ENCODE measurements around the gene ZNF331.

The ZNF331 gene

DNA sequence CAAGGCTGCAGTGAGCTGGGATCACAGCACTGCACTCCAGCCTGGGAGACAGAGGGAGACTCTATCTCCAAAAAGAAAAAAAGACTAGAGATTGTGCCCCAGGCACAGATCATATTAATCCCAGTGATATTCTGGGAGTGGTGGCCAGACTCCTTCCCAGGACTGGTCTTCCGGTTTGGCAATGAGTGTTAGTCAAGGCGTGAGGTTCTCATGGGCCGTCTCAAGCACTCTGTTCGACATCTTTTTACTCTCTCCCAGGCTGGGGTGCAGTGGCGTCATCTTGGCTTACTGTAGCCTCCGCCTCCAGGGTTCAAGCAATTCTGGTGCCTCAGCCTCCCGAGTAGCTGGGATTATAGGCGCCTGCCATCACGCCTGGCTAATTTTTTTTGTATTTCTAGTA is 88.5 kb downstream of the ZNF331 start:
- Histone ChIP-seq H3K27ac (ENCODE audit: low read depth, low read length) (no peak overlapping the region), H3F3A (ENCODE audit: insufficient read depth) (no peaks in the 10 kb centered on the region), H3K79me2 (ENCODE audit: insufficient read depth, low read length) (no peaks in the 10 kb centered on the region), H3K9ac (ENCODE audit: low read length) (no peak overlapping the region), H3K27me3 (ENCODE audit: low read length) (no peaks in the 10 kb centered on the region), H3K4me2 (ENCODE audit: low read depth, low read length, poor library complexity, severe bottlenecking) (no peak overlapping the region), H3K9me2 (replicated peaks; ENCODE audit: insufficient read depth, low read length) (no peaks in the 10 kb centered on the region), H3K9me3 (ENCODE audit: insufficient read depth, low read length) (no peaks in the 10 kb centered on the region), H2AFZ (ENCODE audit: low read depth, low read length, severe bottlenecking) (no peak overlapping the region), H3K36me3 (ENCODE audit: low read length) (no peaks in the 10 kb centered on the region), H3K4me3 (ENCODE audit: insufficient read depth, low read length, poor library complexity, severe bottlenecking) (no peak overlapping the region), H4K20me1 (ENCODE audit: low read depth, low read length) (no peaks in the 10 kb centered on the region)
- TF ChIP-seq EZH2phosphoT487 (conservative IDR thresholded peaks at IDR 0.05; ENCODE audit: low read length) = no peak
- TF ChIP-seq, protein P1, sequence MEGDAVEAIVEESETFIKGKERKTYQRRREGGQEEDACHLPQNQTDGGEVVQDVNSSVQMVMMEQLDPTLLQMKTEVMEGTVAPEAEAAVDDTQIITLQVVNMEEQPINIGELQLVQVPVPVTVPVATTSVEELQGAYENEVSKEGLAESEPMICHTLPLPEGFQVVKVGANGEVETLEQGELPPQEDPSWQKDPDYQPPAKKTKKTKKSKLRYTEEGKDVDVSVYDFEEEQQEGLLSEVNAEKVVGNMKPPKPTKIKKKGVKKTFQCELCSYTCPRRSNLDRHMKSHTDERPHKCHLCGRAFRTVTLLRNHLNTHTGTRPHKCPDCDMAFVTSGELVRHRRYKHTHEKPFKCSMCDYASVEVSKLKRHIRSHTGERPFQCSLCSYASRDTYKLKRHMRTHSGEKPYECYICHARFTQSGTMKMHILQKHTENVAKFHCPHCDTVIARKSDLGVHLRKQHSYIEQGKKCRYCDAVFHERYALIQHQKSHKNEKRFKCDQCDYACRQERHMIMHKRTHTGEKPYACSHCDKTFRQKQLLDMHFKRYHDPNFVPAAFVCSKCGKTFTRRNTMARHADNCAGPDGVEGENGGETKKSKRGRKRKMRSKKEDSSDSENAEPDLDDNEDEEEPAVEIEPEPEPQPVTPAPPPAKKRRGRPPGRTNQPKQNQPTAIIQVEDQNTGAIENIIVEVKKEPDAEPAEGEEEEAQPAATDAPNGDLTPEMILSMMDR (IDR thresholded peaks at IDR 0.05; ENCODE audit: insufficient read depth, low read length, poor library complexity, severe bottlenecking) = no peak

DNA sequence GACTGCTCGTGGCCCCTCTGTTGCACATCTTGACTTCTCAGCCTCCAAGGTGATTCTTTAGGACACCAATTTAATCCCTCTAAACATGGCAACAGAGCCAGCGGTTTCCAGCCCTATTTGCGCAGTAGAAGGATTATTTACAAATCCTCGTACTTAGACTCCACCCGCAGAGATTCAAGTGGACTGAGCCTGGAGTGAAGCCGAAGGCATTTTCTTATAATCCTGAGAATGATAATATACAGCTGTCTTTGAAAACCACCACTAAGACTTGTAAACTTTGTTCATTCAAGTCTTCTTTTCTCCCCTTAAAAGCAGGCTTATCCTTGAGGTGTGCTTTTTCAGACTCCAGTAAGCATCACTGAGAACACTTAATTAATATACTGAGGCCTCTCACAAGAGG is 89.0 kb downstream of the ZNF331 start:
- no peak overlapping the region for H3K4me3 ChIP-seq (ENCODE audit: insufficient read depth, low read length, poor library complexity, severe bottlenecking)
- H3K27me3 ChIP-seq (ENCODE audit: low read length) = no peaks in the 10 kb centered on the region
- H3K27ac ChIP-seq (ENCODE audit: low read depth, low read length) = no peak overlapping the region
- no peaks in the 10 kb centered on the region for H3F3A ChIP-seq (ENCODE audit: insufficient read depth)
- H4K20me1 ChIP-seq (ENCODE audit: low read depth, low read length) = no peaks in the 10 kb centered on the region
- H3K9me2 ChIP-seq (replicated peaks; ENCODE audit: insufficient read depth, low read length) = no peaks in the 10 kb centered on the region
- H3K79me2 ChIP-seq (ENCODE audit: insufficient read depth, low read length) = no peaks in the 10 kb centered on the region
- H2AFZ ChIP-seq (ENCODE audit: low read depth, low read length, severe bottlenecking) = no peak overlapping the region
- H3K36me3 ChIP-seq (ENCODE audit: low read length) = no peaks in the 10 kb centered on the region
- no peak overlapping the region for H3K9ac ChIP-seq (ENCODE audit: low read length)
- TF ChIP-seq EZH2phosphoT487 (conservative IDR thresholded peaks at IDR 0.05; ENCODE audit: low read length) = no peak
- TF ChIP-seq, protein P1 (IDR thresholded peaks at IDR 0.05; ENCODE audit: insufficient read depth, low read length, poor library complexity, severe bottlenecking) = no peak
- no peaks in the 10 kb centered on the region for H3K9me3 ChIP-seq (ENCODE audit: insufficient read depth, low read length)
- no peak overlapping the region for H3K4me2 ChIP-seq (ENCODE audit: low read depth, low read length, poor library complexity, severe bottlenecking)

Measured in SU-DHL-6 (cell line).